ENCODE results near the gene UPK3B.
"Not testable (repeated sequence)": the region's sequence is repeated elsewhere in the genome, so short reads cannot be mapped to it uniquely, and the experiment has no call there.

Gene UPK3B

GRCh38 chr7:76513817-76514799 lies 3.8 kb downstream of the UPK3B start:
- no peak for DNase-seq (ENCODE audit: low read depth in 2 of 2)

GRCh38 chr7:76514926-76515771 lies 4.8 kb downstream of the UPK3B start:
- no peak for DNase-seq (ENCODE audit: low read depth in 2 of 2)

DNA sequence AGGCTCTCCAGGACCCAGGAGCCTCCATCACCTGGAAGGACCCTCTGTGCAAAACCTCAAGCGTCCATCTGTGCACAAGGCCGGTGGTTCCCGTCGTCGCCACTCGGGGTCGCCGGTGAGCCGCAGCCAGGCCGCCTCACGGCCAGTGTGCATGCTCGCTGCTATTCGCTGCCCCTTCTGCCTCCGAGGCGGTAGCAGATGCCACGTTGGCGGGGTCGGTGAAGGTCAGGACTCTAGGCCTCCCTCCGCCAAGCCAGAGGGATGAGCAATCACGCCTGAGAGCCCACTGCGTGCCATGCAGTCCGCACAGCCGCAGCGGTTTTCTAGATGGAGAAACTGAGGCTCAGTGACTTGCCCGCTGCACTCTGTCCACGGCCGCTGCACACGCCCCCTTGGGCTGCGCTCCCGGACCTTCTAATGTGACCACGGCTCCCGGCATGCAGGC lies 5.7 kb downstream of the UPK3B start:
- DNase-seq (ENCODE audit: low read depth in 2 of 2) = no peak

DNA sequence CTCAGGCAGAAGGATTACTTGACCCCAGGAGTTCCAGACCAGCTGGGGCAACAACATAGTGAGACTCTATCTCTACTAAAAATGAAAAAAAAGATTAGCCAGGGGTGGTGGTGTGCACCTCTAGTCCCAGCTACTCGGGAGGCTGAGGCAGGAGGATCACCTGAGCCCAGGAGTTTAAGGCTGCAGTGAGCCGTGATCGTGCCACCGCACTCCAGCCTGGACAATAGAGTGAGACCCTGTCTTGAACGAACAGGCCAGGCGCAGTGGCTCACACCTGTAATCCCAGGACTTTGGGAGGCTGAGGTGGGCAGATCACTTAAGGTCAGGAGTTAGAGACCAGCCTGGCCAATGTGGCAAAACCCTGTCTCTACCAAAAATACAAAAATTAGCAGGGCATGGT lies 6.6 kb downstream of the UPK3B start:
- not testable (repeated sequence) for DNase-seq (ENCODE audit: low read depth in 2 of 2)

GRCh38 chr7:76526183-76526582 lies 15.8 kb downstream of the UPK3B start:
- not testable (repeated sequence) for DNase-seq (ENCODE audit: low read depth in 2 of 2)

DNA sequence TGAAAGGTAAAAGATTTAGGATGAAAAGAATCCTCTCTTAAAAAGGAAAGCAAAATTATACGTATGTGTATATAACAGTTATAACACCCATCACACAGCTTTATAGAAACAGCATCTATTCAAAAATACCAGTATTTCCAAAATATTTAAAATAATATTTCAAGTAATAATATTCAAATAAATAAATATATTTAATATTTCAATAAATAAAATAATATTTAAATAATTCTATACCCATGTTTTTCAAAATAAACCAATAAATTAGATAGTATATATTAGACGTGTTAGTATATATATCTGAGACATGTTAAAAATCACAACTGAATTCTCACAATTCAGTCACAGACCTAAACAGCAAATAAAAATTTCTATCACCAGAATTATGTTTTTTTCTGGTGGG lies 21.3 kb downstream of the UPK3B start:
- not testable (repeated sequence) for DNase-seq (ENCODE audit: low read depth in 2 of 2)

DNA sequence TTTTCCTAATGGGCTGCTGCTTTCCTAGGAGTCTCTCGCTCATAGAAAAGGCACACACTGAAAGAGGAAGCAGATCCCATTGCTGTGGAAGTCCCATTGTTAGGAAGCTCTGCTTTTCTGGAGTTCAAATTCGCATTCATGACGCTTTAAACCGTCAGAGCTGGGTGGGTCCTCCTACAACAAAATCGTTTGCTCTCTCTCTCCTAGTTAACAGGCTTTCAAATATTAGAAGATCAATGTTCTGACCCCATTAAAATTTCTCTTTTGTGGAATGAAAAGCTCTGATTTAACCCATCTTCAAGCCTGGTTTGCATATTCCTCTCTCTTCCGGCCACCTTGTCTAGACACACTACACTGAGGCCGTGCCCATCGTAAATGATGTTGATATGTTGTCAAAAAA lies 32.8 kb downstream of the UPK3B start, which contains the start of gene SPDYE16:
Gene SPDYE16, minus strand, starts transcription at position 101 of the 400 bp plus-strand sequence. CDS start 1,838 bp downstream, outside the sequence.
- DNase-seq (ENCODE audit: low read depth in 2 of 2) = not testable (repeated sequence)

- DNase-seq (ENCODE audit: low read depth in 2 of 2) = peak; percentile 74 to 76
Measured at GRCh38 chr7:76549025-76549854, 38.9 kb downstream of the UPK3B start.

GRCh38 chr7:76549855-76550248 lies 39.5 kb downstream of the UPK3B start:
- DNase-seq (ENCODE audit: low read depth in 2 of 2) = not testable (repeated sequence)

GRCh38 chr7:76551992-76552391 lies 41.6 kb downstream of the UPK3B start:
- DNase-seq (ENCODE audit: low read depth in 2 of 2) = not testable (repeated sequence)

GRCh38 chr7:76559685-76560084 lies 49.3 kb downstream of the UPK3B start:
- not testable (repeated sequence) for DNase-seq (ENCODE audit: low read depth in 2 of 2)

DNA sequence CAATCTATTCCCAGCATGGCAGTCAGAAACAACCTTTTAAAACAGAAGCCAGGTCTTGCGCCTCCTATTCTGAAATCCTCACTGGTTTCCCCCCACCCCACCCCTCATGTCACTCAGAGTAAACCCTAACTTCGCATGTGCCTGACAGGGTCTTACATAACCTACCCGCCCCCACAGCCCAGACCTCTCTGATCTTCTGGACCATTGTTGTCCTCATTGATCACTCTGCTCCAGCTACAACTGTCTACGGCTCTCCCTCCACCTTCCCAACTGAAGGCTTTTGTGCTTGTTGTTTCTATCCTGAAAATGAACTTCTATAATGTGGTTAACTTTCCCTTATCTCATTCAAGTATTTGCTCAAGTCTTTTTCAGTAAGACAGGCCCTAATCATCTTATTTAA lies 49.8 kb downstream of the UPK3B start:
- not testable (repeated sequence) for DNase-seq (ENCODE audit: low read depth in 2 of 2)

GRCh38 chr7:76561342-76561741 lies 51.0 kb downstream of the UPK3B start:
- DNase-seq (ENCODE audit: low read depth in 2 of 2) = not testable (repeated sequence)

DNA sequence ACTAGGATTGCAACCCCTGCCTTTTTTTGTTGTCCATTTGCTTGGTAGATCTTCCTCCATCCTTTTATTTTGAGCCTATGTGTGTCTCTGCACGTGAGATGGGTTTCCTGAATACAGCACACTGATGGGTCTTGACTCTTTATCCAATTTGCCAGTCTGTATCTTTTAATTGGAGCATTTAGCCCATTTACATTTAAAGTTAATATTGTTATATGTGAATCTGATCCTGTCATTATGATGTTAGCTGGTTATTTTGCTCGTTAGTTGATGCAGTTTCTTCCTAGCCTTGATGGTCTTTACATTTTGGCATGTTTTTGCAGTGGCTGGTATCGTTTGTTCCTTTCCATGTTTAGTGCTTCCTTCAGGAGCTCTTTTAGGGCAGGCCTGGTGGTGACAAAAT lies 54.6 kb downstream of the UPK3B start:
- not testable (repeated sequence) for DNase-seq (ENCODE audit: low read depth in 2 of 2)

All from stimulated activated CD8-positive, alpha-beta memory T cell treated with anti-CD3 and anti-CD28 coated beads, Interleukin-2, amount 100 ng/mL, for 48 hours (primary cell).